ENCODE results near the gene BTBD16. TPM values are rescaled to one million over a fixed set of nuclear protein-coding genes. Genes with fewer than 3 reads are reported as not detected.

The BTBD16 gene
- total RNA-seq, 1 donor: not detected

- Histone ChIP-seq H3K9me3 (ENCODE audit: low read depth, low read length) (no peaks in the 10 kb centered on the region), H3K79me2 (ENCODE audit: insufficient read depth, low read length) (no peaks in the 10 kb centered on the region), H3K36me3 (ENCODE audit: insufficient read depth, low read length) (no peaks in the 10 kb centered on the region), H3K4me1 (ENCODE audit: insufficient read depth, low read length) (no peaks in the 10 kb centered on the region), H2AFZ (ENCODE audit: low read length) (no peak overlapping the region), H3K27me3 (ENCODE audit: insufficient read depth, low read length) (no peaks in the 10 kb centered on the region), H3K27ac (ENCODE audit: low read depth, low read length) (no peak overlapping the region), H4K20me1 (ENCODE audit: insufficient read depth, low read length) (no peaks in the 10 kb centered on the region), H3K4me2 (ENCODE audit: insufficient read depth, low read length) (no peak overlapping the region), H3K4me3 (ENCODE audit: insufficient read depth, low read length) (no peak overlapping the region)
- no peak for TF ChIP-seq CTCF (IDR thresholded peaks at IDR 0.05; ENCODE audit: extremely low read depth, low read depth, low read length)
- DNase-seq (ENCODE audit: insufficient read length, low spot score, missing footprints): no peak
Measured at GRCh38 chr10:122243550-122243949, 27.5 kb upstream of the BTBD16 start.

- no peak overlapping the region for H3K4me2 ChIP-seq (ENCODE audit: insufficient read depth, low read length)
- H3K4me1 ChIP-seq (ENCODE audit: insufficient read depth, low read length): no peaks in the 10 kb centered on the region
- H2AFZ ChIP-seq (ENCODE audit: low read length): no peak overlapping the region
- H4K20me1 ChIP-seq (ENCODE audit: insufficient read depth, low read length): no peaks in the 10 kb centered on the region
- H3K79me2 ChIP-seq (ENCODE audit: insufficient read depth, low read length): no peaks in the 10 kb centered on the region
- DNase-seq (ENCODE audit: insufficient read length, low spot score, missing footprints): peak; percentile 27
- no peak overlapping the region for H3K4me3 ChIP-seq (ENCODE audit: insufficient read depth, low read length)
- no peaks in the 10 kb centered on the region for H3K27me3 ChIP-seq (ENCODE audit: insufficient read depth, low read length)
- no peak for TF ChIP-seq CTCF (IDR thresholded peaks at IDR 0.05; ENCODE audit: extremely low read depth, low read depth, low read length)
- no peaks in the 10 kb centered on the region for H3K9me3 ChIP-seq (ENCODE audit: low read depth, low read length)
- H3K27ac ChIP-seq (ENCODE audit: low read depth, low read length): no peak overlapping the region
- H3K36me3 ChIP-seq (ENCODE audit: insufficient read depth, low read length): no peaks in the 10 kb centered on the region
Measured at GRCh38 chr10:122244001-122244975, 26.8 kb upstream of the BTBD16 start.

GRCh38 chr10:122245136-122245535, 26.0 kb upstream of the BTBD16 start:
- H3K27ac ChIP-seq (ENCODE audit: low read depth, low read length): no peak overlapping the region
- no peak overlapping the region for H3K4me3 ChIP-seq (ENCODE audit: insufficient read depth, low read length)
- H3K79me2 ChIP-seq (ENCODE audit: insufficient read depth, low read length): no peaks in the 10 kb centered on the region
- TF ChIP-seq CTCF (IDR thresholded peaks at IDR 0.05; ENCODE audit: extremely low read depth, low read depth, low read length): no peak
- no peak for DNase-seq (ENCODE audit: insufficient read length, low spot score, missing footprints)
- H3K9me3 ChIP-seq (ENCODE audit: low read depth, low read length): no peaks in the 10 kb centered on the region
- no peaks in the 10 kb centered on the region for H3K36me3 ChIP-seq (ENCODE audit: insufficient read depth, low read length)
- no peaks in the 10 kb centered on the region for H4K20me1 ChIP-seq (ENCODE audit: insufficient read depth, low read length)
- H3K4me2 ChIP-seq (ENCODE audit: insufficient read depth, low read length): no peak overlapping the region
- H3K27me3 ChIP-seq (ENCODE audit: insufficient read depth, low read length): no peaks in the 10 kb centered on the region
- no peak overlapping the region for H2AFZ ChIP-seq (ENCODE audit: low read length)
- H3K4me1 ChIP-seq (ENCODE audit: insufficient read depth, low read length): no peaks in the 10 kb centered on the region

- DNase-seq (ENCODE audit: insufficient read length, low spot score, missing footprints): no peak
- Histone ChIP-seq H3K79me2 (ENCODE audit: insufficient read depth, low read length) (no peaks in the 10 kb centered on the region), H3K36me3 (ENCODE audit: insufficient read depth, low read length) (no peaks in the 10 kb centered on the region), H3K9me3 (ENCODE audit: low read depth, low read length) (no peaks in the 10 kb centered on the region), H2AFZ (ENCODE audit: low read length) (no peak overlapping the region), H3K4me1 (ENCODE audit: insufficient read depth, low read length) (no peaks in the 10 kb centered on the region), H4K20me1 (ENCODE audit: insufficient read depth, low read length) (no peaks in the 10 kb centered on the region), H3K27ac (ENCODE audit: low read depth, low read length) (no peak overlapping the region), H3K27me3 (ENCODE audit: insufficient read depth, low read length) (no peaks in the 10 kb centered on the region), H3K4me3 (ENCODE audit: insufficient read depth, low read length) (no peak overlapping the region), H3K4me2 (ENCODE audit: insufficient read depth, low read length) (no peak overlapping the region)
- no peak for TF ChIP-seq CTCF (IDR thresholded peaks at IDR 0.05; ENCODE audit: extremely low read depth, low read depth, low read length)
Measured at GRCh38 chr10:122245897-122246296, 25.2 kb upstream of the BTBD16 start.
